SK-N-SH (cell line): ENCODE results near the gene LOXHD1. TPM values are rescaled to one million over a fixed set of nuclear protein-coding genes. Genes with fewer than 3 reads are reported as not detected.

Source experiments
- CTCF ChIA-PET: fragments of 300-600, 350-600 bp; formaldehyde crosslinking; extraction: SDS; loops from one replicate; lab custom pipeline; 2021; lab: Yijun Ruan, JAX
- POLR2A ChIA-PET: fragments of 350-600 bp; sonication (Branson Sonifier 250); formaldehyde crosslinking; extraction: SDS; loops from one replicate; lab custom pipeline; 2020; ENCODE audit warnings: antibody characterized with exemption, inconsistent platforms; lab: Yijun Ruan, JAX
- DNase-seq: peaks from one replicate; pipeline ENCODE4 v3.0.0; 2012
- H2AFZ ChIP-seq: fragments of 200-600 bp; sonication (generic); 2 replicates; pipeline ENCODE4 v1.8.1; 2016; ENCODE audit warnings: antibody characterized with exemption, mild to moderate bottlenecking, low read depth
- H3F3A ChIP-seq: fragments of 200-600 bp; sonication (generic); replicated peaks from 2 replicates; pipeline ENCODE3; 2016; ENCODE audit warnings: antibody characterized with exemption, mild to moderate bottlenecking; ENCODE audit not compliant: insufficient read depth
- H3K27ac ChIP-seq, 2 experiments: fragments of 200-500 bp in 1 of 2; fragments of 200-600 bp in 1 of 2; sonication (Bioruptor generic) in 1 of 2; sonication (generic), shearing (Covaris generic) in 1 of 2; 2 replicates each; pipeline versions ENCODE4 v1.5.1 to v1.6.1; 2014 to 2016; ENCODE audit warnings: low read depth in 2 of 2, inconsistent platforms in 1 of 2, low read length in 1 of 2, mild to moderate bottlenecking in 1 of 2, mixed read lengths in 1 of 2
- H3K27me3 ChIP-seq: fragments of 200-600 bp; sonication (generic), shearing (Covaris generic); 2 replicates; pipeline ENCODE4 v1.6.1; 2016; ENCODE audit warnings: mixed run types; ENCODE audit not compliant: insufficient read depth
- H3K36me3 ChIP-seq, 2 experiments: fragments of 200-500 bp in 1 of 2; fragments of 200-600 bp in 1 of 2; sonication (Bioruptor generic) in 1 of 2; sonication (generic) in 1 of 2; replicated peaks in 1 of 2; 2 replicates each; pipeline versions ENCODE3 to v1.5.1; 2014 to 2016; ENCODE audit warnings: low read length in 1 of 2, mild to moderate bottlenecking in 1 of 2; ENCODE audit not compliant: insufficient read depth in 2 of 2, control insufficient read depth in 1 of 2
- H3K4me1 ChIP-seq, 2 experiments: fragments of 200-500 bp in 1 of 2; fragments of 200-600 bp in 1 of 2; sonication (Bioruptor generic) in 1 of 2; sonication (generic), shearing (Covaris generic) in 1 of 2; 2 replicates each; pipeline versions ENCODE4 v1.5.1 to v1.6.1; 2014 to 2016; ENCODE audit warnings: low read depth in 1 of 2, low read length in 1 of 2, mixed run types in 1 of 2; ENCODE audit not compliant: insufficient read depth in 2 of 2, control insufficient read depth in 1 of 2
- H3K4me2 ChIP-seq: fragments of 200-600 bp; sonication (generic), shearing (Covaris generic); 2 replicates; pipeline ENCODE4 v1.6.1; 2017; ENCODE audit warnings: mixed run types
- H3K4me3 ChIP-seq, 2 experiments: fragments of 200-500 bp in 1 of 2; fragments of 200-600 bp in 1 of 2; sonication (Bioruptor generic) in 1 of 2; sonication (generic), shearing (Covaris generic) in 1 of 2; 2 replicates each; pipeline versions ENCODE4 v1.5.1 to v1.8.1; 2014 to 2016; ENCODE audit warnings: low read depth in 2 of 2, inconsistent platforms in 1 of 2, low read length in 1 of 2, mild to moderate bottlenecking in 1 of 2, mixed read lengths in 1 of 2, moderate library complexity in 1 of 2
- H3K79me2 ChIP-seq: fragments of 200-600 bp; sonication (generic); 2 replicates; pipeline ENCODE4 v1.8.1; 2017; ENCODE audit warnings: mild to moderate bottlenecking; ENCODE audit not compliant: insufficient read depth
- H3K9ac ChIP-seq: fragments of 200-600 bp; sonication (generic); 2 replicates; pipeline ENCODE4 v1.6.1; 2017; ENCODE audit warnings: mixed run types
- H3K9me2 ChIP-seq: fragments of 200-600 bp; sonication (generic); 2 replicates; pipeline ENCODE4 v1.6.1; 2017; ENCODE audit warnings: mixed run types
- H3K9me3 ChIP-seq: fragments of 200-600 bp; sonication (generic); 2 replicates; pipeline ENCODE4 v1.6.1; 2017; ENCODE audit warnings: mixed run types, mild to moderate bottlenecking, moderate library complexity
- H4K20me1 ChIP-seq: fragments of 200-600 bp; sonication (generic); 2 replicates; pipeline ENCODE4 v1.6.1; 2017; ENCODE audit warnings: mild to moderate bottlenecking, mixed run types; ENCODE audit not compliant: insufficient read depth
- CHD2 ChIP-seq: fragments of 150-350 bp; IDR thresholded peaks from 2 replicates; pipeline ENCODE4 v1.6.1; 2018; ENCODE audit warnings: low read length; ENCODE audit not compliant: partially characterized antibody
- CTCF ChIP-seq: fragments of 200-600 bp; sonication (generic); IDR thresholded peaks from 2 replicates; pipeline ENCODE4 v1.6.1; 2017; ENCODE audit warnings: antibody characterized with exemption, mild to moderate bottlenecking, moderate library complexity
- EZH2phosphoT487 ChIP-seq: fragments of 200-600 bp; sonication (generic); IDR thresholded peaks from 2 replicates; pipeline ENCODE4 v1.6.1; 2017; ENCODE audit warnings: low read depth, mixed run types, mild to moderate bottlenecking, antibody characterized with exemption, moderate library complexity, borderline replicate concordance
- FOSL2 ChIP-seq: IDR thresholded peaks from 2 replicates; pipeline ENCODE4 v1.4.0; 2012; ENCODE audit warnings: low read depth, mild to moderate bottlenecking, moderate library complexity, borderline replicate concordance
- GABPA ChIP-seq: IDR thresholded peaks from 2 replicates; pipeline ENCODE4 v1.4.0; 2012; ENCODE audit warnings: low read depth, mild to moderate bottlenecking
- GATA2 ChIP-seq: sonication (generic); formaldehyde crosslinking; IDR thresholded peaks from 2 replicates; pipeline ENCODE4 v1.5.0; 2020; ENCODE audit warnings: mild to moderate bottlenecking, missing genetic modification reagents
- JUND ChIP-seq: IDR thresholded peaks from 2 replicates; pipeline ENCODE4 v1.4.0; 2012
- NFIC ChIP-seq: IDR thresholded peaks from 2 replicates; pipeline ENCODE4 v1.4.0; 2012; ENCODE audit warnings: borderline replicate concordance
- NRF1 ChIP-seq: IDR thresholded peaks from 2 replicates; pipeline ENCODE4 v1.6.1; 2012; ENCODE audit warnings: low read depth, mild to moderate bottlenecking, low read length
- POLR2AphosphoS5 ChIP-seq: IDR thresholded peaks from 2 replicates; pipeline ENCODE4 v1.6.1; 2012; ENCODE audit warnings: low read depth, low read length
- RAD21 ChIP-seq: IDR thresholded peaks from 2 replicates; pipeline ENCODE4 v1.6.1; 2012; ENCODE audit warnings: mild to moderate bottlenecking, low read length
- RCOR1 ChIP-seq: fragments of 150-350 bp; IDR thresholded peaks from 2 replicates; pipeline ENCODE4 v1.6.1; 2017; ENCODE audit warnings: antibody characterized with exemption, low read length
- RFX5 ChIP-seq: IDR thresholded peaks from 2 replicates; pipeline ENCODE4 v1.6.1; 2012; ENCODE audit warnings: mild to moderate bottlenecking, improper control_type of control experiment, low read length
- SMC3 ChIP-seq: IDR thresholded peaks from 2 replicates; pipeline ENCODE4 v1.6.1; 2012; ENCODE audit warnings: low read depth, low read length, improper control_type of control experiment
- USF1 ChIP-seq: IDR thresholded peaks from 2 replicates; pipeline ENCODE4 v1.4.0; 2012; ENCODE audit warnings: low read depth, borderline replicate concordance
- YY1 ChIP-seq: IDR thresholded peaks from 2 replicates; pipeline ENCODE4 v1.4.0; 2012; ENCODE audit warnings: low read depth, mild to moderate bottlenecking
- ZBTB33 ChIP-seq: IDR thresholded peaks from 2 replicates; pipeline ENCODE4 v1.4.0; 2012; ENCODE audit warnings: low read depth, borderline replicate concordance
- WGBS: methylation state at CpG from one replicate; pipeline ENCODE4 v1.1.6; 2017; ENCODE audit warnings: low lambda C conversion rate; 5-methylcytosine and 5-hydroxymethylcytosine counted together
- polyA plus RNA-seq, 3 experiments: library from polyadenylated mRNA; depleted of rRNA; stranded (reverse); fragments of >200 nt; gene quantifications; 2 replicates each; pipeline ENCODE4 v1.2.3, GENCODE V29; 2012

The LOXHD1 gene
- polyA plus RNA-seq, 1 of the 3 experiments (the other 2 are of a cell fraction), result not detected

- Histone ChIP-seq H3K27me3 (no peaks in the 10 kb centered on the region), H3K4me3 (no peak overlapping the region), H3K27ac (no peak overlapping the region), H3K9me3 (no peaks in the 10 kb centered on the region), H3K4me2 (no peak overlapping the region), H3K36me3 (no peaks in the 10 kb centered on the region), H3K9ac (no peak overlapping the region), H3K4me1 (no peaks in the 10 kb centered on the region), H3F3A (no peaks in the 10 kb centered on the region), H2AFZ (no peak overlapping the region), H3K9me2 (no peaks in the 10 kb centered on the region), H3K79me2 (no peaks in the 10 kb centered on the region), H4K20me1 (no peaks in the 10 kb centered on the region)
- CTCF ChIA-PET, result interaction anchor here (1.3 to 1.4 kb wide), 3 partner anchors 238 to 346 kb away, joined by 3 read pairs; a partner anchor contains a TSS
- POLR2A ChIA-PET, result no interaction called here
- TF ChIP-seq FOSL2 (no peak), CHD2 (no peak), CTCF (no peak), NRF1 (no peak), USF1 (no peak), NFIC (no peak), YY1 (no peak), ZBTB33 (no peak), SMC3 (no peak), JUND (no peak), RCOR1 (no peak), RAD21 (no peak), EZH2phosphoT487 (no peak), GATA2 (CRISPR knock-in tag) (no peak)
- DNase-seq, result no peak
- 20% methylated on average over 6 of the region's 7 CpGs for WGBS
Measured at GRCh38 chr18:46519870-46520269, 137.2 kb downstream of the LOXHD1 start.

GRCh38 chr18:46518438-46518837 is 138.6 kb downstream of the LOXHD1 start:
- Histone ChIP-seq H3K4me1 (no peaks in the 10 kb centered on the region), H3K4me2 (no peak overlapping the region), H3K27me3 (no peaks in the 10 kb centered on the region), H3K27ac (no peak overlapping the region), H3K4me3 (no peak overlapping the region), H4K20me1 (no peaks in the 10 kb centered on the region), H3K79me2 (no peaks in the 10 kb centered on the region), H3K9me2 (no peaks in the 10 kb centered on the region), H2AFZ (no peak overlapping the region), H3K36me3 (no peaks in the 10 kb centered on the region), H3F3A (no peaks in the 10 kb centered on the region), H3K9ac (no peak overlapping the region), H3K9me3 (no peaks in the 10 kb centered on the region)
- CTCF ChIA-PET, result interaction anchor here (0.6 to 5.5 kb wide), 19 partner anchors 9 to 345 kb away, joined by 3 to 68 read pairs (median 4); partner anchors contain the start of gene LOXHD1
- peak; percentile 61 for DNase-seq
- POLR2A ChIA-PET, result no interaction called here
- WGBS, result 20% methylated on average over 6 of the region's 6 CpGs
- TF ChIP-seq YY1 (no peak), RAD21 (peak; percentile 72), RFX5 (no peak), CTCF (peak; percentile 22; the same call in 1 of the 2 replicates), RCOR1 (no peak), SMC3 (peak; percentile 60), POLR2AphosphoS5 (no peak), GABPA (no peak)
